ENCODE data around the gene COPS2. TPM values are rescaled to one million over a fixed set of nuclear protein-coding genes. Genes with fewer than 3 reads are reported as not detected.

COPS2 gene
- total and polyA plus RNA-seq, 2 of the 13 experiments (the other 11 are each of a cell fraction or from before 2014, with no cell fraction given), result 37.8 to 66.3 TPM

DNA sequence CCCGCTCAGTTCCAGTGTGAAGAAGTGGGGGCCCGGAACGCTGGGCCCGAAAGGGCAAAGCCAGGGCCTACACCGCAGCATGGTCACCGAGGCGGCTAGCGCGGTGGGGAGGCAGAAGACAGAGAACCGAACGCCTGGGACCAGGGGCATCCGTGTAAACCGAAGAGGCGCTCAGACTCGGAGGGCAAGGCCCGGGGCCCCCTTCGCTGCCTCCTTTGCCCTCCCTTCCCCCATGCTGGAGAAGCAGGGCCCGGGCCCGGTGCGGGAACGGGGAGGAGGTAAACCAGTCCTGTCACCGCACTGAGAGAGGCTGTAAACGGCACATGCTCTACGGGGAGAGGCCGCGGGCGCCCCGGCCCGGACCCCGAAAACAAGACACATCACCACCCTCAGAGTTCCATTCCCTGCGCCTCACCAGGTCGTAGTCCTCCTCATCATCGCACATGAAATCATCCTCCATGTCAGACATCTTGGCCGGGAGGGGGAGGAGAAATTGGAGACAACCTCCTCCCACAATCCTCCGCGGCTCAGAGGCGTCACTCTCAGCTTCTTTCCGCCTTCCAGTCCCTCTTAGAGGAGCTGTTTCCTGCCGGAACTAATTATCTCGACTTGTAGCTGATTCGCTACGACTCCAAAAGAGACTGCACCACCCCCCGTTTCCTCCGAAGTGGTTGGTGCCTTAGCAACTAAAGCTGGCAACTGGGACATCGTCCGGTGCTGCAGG, at the start of gene COPS2 (continued):
- TF ChIP-seq, protein P1, sequence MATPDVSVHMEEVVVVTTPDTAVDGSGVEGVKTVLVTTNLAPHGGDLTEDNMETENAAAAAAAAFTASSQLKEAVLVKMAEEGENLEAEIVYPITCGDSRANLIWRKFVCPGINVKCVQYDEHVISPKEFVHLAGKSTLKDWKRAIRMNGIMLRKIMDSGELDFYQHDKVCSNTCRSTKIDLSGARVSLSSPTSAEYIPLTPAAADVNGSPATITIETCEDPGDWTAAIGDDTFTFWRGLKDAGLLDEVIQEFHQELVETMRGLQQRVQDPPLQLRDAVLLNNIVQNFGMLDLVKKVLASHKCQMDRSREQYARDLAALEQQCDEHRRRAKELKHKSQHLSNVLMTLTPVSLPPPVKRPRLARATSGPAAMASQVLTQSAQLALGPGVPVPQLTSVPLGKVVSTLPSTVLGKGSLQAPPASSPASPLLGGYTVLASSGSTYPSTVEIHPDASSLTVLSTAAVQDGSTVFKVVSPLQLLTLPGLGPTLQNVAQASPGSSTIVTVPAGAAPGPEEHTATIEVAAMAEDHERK (CRISPR knock-in tag; IDR thresholded peaks at IDR 0.05; ENCODE audit: low read depth), result peak; percentile 33; the same call in 1 of the 2 replicates
- TF ChIP-seq ZNF674 (CRISPR knock-in tag; IDR thresholded peaks at IDR 0.05; ENCODE audit: low read depth) (no peak), AGO2 (optimal IDR thresholded peaks at IDR 0.05; ENCODE audit: low read depth, low read length) (peak; percentile 55), SALL1 (CRISPR knock-in tag; IDR thresholded peaks at IDR 0.05) (peak; percentile 84), ZNF253 (CRISPR knock-in tag; IDR thresholded peaks at IDR 0.05; ENCODE audit: borderline replicate concordance) (no peak), ZNF207 (IDR thresholded peaks at IDR 0.05; ENCODE audit: borderline replicate concordance) (no peak), FOXC1 (CRISPR knock-in tag; IDR thresholded peaks at IDR 0.05; ENCODE audit: borderline replicate concordance) (peak; percentile 96), SRSF1 (optimal IDR thresholded peaks at IDR 0.05; ENCODE audit: low read depth, low read length) (no peak), ZNF552 (CRISPR knock-in tag; IDR thresholded peaks at IDR 0.05; ENCODE audit: borderline replicate concordance) (0 out of 2 replicates have a peak, but pooled peaks have one; percentile 15), ZNF879 (CRISPR knock-in tag; IDR thresholded peaks at IDR 0.05) (0 out of 2 replicates have a peak, but pooled peaks have one; percentile 65), ZBTB3 (CRISPR knock-in tag; IDR thresholded peaks at IDR 0.05; ENCODE audit: borderline replicate concordance, low read depth) (no peak), ZNF652 (CRISPR knock-in tag; IDR thresholded peaks at IDR 0.05; ENCODE audit: borderline replicate concordance, low read depth) (no peak; the same call in 1 of the 2 replicates), ZFP36L1 (CRISPR knock-in tag; IDR thresholded peaks at IDR 0.05) (0 out of 2 replicates have a peak, but pooled peaks have one; percentile 69), SMYD3 (CRISPR knock-in tag; IDR thresholded peaks at IDR 0.05) (peak; percentile 46; the same call in 1 of the 2 replicates), LCORL (IDR thresholded peaks at IDR 0.05) (no peak), LCORL (CRISPR knock-in tag; IDR thresholded peaks at IDR 0.05) (peak; percentile 63; the same call in 1 of the 2 replicates), ATF1 (CRISPR knock-in tag; IDR thresholded peaks at IDR 0.05) (peak; percentile 83), ZIK1 (CRISPR knock-in tag; IDR thresholded peaks at IDR 0.05; ENCODE audit: borderline replicate concordance, low read depth) (peak; percentile 66; the same call in 1 of the 2 replicates), SYNCRIP (IDR thresholded peaks at IDR 0.05; ENCODE audit: insufficient read depth, low read depth, low read length) (no peak), KLF6 (CRISPR knock-in tag; IDR thresholded peaks at IDR 0.05) (peak; percentile 67)
- TF ChIP-seq, protein P2, sequence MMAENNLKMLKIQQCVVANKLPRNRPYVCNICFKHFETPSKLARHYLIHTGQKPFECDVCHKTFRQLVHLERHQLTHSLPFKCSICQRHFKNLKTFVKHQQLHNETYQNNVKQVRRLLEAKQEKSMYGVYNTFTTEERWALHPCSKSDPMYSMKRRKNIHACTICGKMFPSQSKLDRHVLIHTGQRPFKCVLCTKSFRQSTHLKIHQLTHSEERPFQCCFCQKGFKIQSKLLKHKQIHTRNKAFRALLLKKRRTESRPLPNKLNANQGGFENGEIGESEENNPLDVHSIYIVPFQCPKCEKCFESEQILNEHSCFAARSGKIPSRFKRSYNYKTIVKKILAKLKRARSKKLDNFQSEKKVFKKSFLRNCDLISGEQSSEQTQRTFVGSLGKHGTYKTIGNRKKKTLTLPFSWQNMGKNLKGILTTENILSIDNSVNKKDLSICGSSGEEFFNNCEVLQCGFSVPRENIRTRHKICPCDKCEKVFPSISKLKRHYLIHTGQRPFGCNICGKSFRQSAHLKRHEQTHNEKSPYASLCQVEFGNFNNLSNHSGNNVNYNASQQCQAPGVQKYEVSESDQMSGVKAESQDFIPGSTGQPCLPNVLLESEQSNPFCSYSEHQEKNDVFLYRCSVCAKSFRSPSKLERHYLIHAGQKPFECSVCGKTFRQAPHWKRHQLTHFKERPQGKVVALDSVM (CRISPR knock-in tag; IDR thresholded peaks at IDR 0.05), result peak; percentile 23
- TF ChIP-seq, protein P3, sequence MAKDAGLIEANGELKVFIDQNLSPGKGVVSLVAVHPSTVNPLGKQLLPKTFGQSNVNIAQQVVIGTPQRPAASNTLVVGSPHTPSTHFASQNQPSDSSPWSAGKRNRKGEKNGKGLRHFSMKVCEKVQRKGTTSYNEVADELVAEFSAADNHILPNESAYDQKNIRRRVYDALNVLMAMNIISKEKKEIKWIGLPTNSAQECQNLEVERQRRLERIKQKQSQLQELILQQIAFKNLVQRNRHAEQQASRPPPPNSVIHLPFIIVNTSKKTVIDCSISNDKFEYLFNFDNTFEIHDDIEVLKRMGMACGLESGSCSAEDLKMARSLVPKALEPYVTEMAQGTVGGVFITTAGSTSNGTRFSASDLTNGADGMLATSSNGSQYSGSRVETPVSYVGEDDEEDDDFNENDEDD (CRISPR knock-in tag; IDR thresholded peaks at IDR 0.05; ENCODE audit: borderline replicate concordance), result peak; percentile 27; the same call in 1 of the 2 replicates
- TF ChIP-seq, protein P4, sequence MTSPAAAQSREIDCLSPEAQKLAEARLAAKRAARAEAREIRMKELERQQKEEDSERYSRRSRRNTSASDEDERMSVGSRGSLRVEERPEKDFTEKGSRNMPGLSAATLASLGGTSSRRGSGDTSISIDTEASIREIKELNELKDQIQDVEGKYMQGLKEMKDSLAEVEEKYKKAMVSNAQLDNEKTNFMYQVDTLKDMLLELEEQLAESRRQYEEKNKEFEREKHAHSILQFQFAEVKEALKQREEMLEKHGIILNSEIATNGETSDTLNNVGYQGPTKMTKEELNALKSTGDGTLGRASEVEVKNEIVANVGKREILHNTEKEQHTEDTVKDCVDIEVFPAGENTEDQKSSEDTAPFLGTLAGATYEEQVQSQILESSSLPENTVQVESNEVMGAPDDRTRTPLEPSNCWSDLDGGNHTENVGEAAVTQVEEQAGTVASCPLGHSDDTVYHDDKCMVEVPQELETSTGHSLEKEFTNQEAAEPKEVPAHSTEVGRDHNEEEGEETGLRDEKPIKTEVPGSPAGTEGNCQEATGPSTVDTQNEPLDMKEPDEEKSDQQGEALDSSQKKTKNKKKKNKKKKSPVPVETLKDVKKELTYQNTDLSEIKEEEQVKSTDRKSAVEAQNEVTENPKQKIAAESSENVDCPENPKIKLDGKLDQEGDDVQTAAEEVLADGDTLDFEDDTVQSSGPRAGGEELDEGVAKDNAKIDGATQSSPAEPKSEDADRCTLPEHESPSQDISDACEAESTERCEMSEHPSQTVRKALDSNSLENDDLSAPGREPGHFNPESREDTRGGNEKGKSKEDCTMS (CRISPR knock-in tag; conservative IDR thresholded peaks at IDR 0.05), result no peak

Measured in HepG2 (cell line).